Pulmonary artery endothelial cell (primary cell): ENCODE measurements around the gene ASS1. TPM values are rescaled to one million over a fixed set of nuclear protein-coding genes. Genes with fewer than 3 reads are reported as not detected.

Experiments used
- DNase-seq: peaks from one replicate; pipeline ENCODE4 v3.0.0-alpha.2; 2011; ENCODE audit warnings: low read depth, low spot score
- total RNA-seq: library from RNA; depleted of rRNA; stranded (reverse); fragments of >200 nt; gene quantifications from 2 replicates; pipeline ENCODE4 v1.2.3, GENCODE V29; 2014

The ASS1 gene
- total RNA-seq, 1 donor from 2014 or later = 6.9 TPM

- DNase-seq = no peak
These were observed 83.0 kb downstream of the ASS1 start for GRCh38 chr9:130527651-130528310.

- DNase-seq = no peak
These were observed 83.9 kb downstream of the ASS1 start for GRCh38 chr9:130528674-130529073.

GRCh38 chr9:130530938-130531337, 86.2 kb downstream of the ASS1 start:
- DNase-seq = no peak

GRCh38 chr9:130531670-130532069, 86.9 kb downstream of the ASS1 start:
- DNase-seq = no peak

GRCh38 chr9:130532426-130533080, 87.8 kb downstream of the ASS1 start:
- no peak for DNase-seq

- no peak for DNase-seq
These were observed 91.2 kb downstream of the ASS1 start for GRCh38 chr9:130535818-130536521.

GRCh38 chr9:130536701-130537107, 91.9 kb downstream of the ASS1 start:
- no peak for DNase-seq

GRCh38 chr9:130537346-130538050, 92.7 kb downstream of the ASS1 start:
- DNase-seq = no peak

GRCh38 chr9:130539420-130540223, 94.9 kb downstream of the ASS1 start:
- DNase-seq = no peak

- no peak for DNase-seq
These were observed 96.8 kb downstream of the ASS1 start for GRCh38 chr9:130541533-130541932.

- no peak for DNase-seq
These were observed 97.3 kb downstream of the ASS1 start for GRCh38 chr9:130542038-130542437.

- DNase-seq = no peak
These were observed 97.9 kb downstream of the ASS1 start for GRCh38 chr9:130542457-130543228.

GRCh38 chr9:130543368-130543767, 98.6 kb downstream of the ASS1 start:
- no peak for DNase-seq

GRCh38 chr9:130543859-130544258, 99.1 kb downstream of the ASS1 start:
- no peak for DNase-seq

GRCh38 chr9:130544364-130544763, 99.6 kb downstream of the ASS1 start:
- no peak for DNase-seq

GRCh38 chr9:130548103-130548502, 103.3 kb downstream of the ASS1 start:
- DNase-seq = no peak

- no peak for DNase-seq
These were observed 104.5 kb downstream of the ASS1 start for GRCh38 chr9:130549093-130549735.
